H1 (cell line): ENCODE results near the gene LRRC28. TPM values are rescaled to one million over a fixed set of nuclear protein-coding genes. Genes with fewer than 3 reads are reported as not detected.

Source experiments
- ATF3 ChIP-seq: IDR thresholded peaks from 2 replicates; pipeline ENCODE4 v1.6.1; 2011; ENCODE audit warnings: low read depth, mild to moderate bottlenecking, low read length; ENCODE audit not compliant: insufficient read depth
- CHD1 ChIP-seq: IDR thresholded peaks from 2 replicates; pipeline ENCODE4 v1.6.1; 2012; ENCODE audit warnings: low read depth, low read length, improper control_type of control experiment
- EGR1 ChIP-seq: IDR thresholded peaks from 2 replicates; pipeline ENCODE4 v1.6.1; 2011; ENCODE audit warnings: low read depth, low read length, borderline replicate concordance
- EZH2 ChIP-seq: fragments of 200-600 bp; sonication (generic); IDR thresholded peaks from 2 replicates; pipeline ENCODE4 v1.7.1; 2012; ENCODE audit warnings: low read depth, mild to moderate bottlenecking, moderate library complexity, low read length, inconsistent platforms; ENCODE audit not compliant: severe bottlenecking
- POU5F1 ChIP-seq: IDR thresholded peaks from 2 replicates; pipeline ENCODE4 v1.6.1; 2011; ENCODE audit warnings: low read depth, mild to moderate bottlenecking, low read length, moderate library complexity
- RAD21 ChIP-seq, 2 experiments: IDR thresholded peaks in 1 of 2; conservative IDR thresholded peaks in 1 of 2; 2 replicates each; pipeline ENCODE4 v1.6.1; 2011; ENCODE audit warnings: low read depth in 2 of 2, low read length in 2 of 2, improper control_type of control experiment in 1 of 2, inconsistent platforms in 1 of 2, mild to moderate bottlenecking in 1 of 2, moderate library complexity in 1 of 2
- YY1 ChIP-seq: IDR thresholded peaks from 2 replicates; pipeline ENCODE4 v1.6.1; 2011; ENCODE audit warnings: low read depth, mild to moderate bottlenecking, low read length
- polyA plus RNA-seq, 7 experiments: library from polyadenylated mRNA; depleted of rRNA in 3 of 7; stranded (reverse) in 5 of 7; unstranded in 2 of 7; fragments of >200 nt in 5 of 7; fragments of 200-250 nt in 2 of 7; gene quantifications; 1 replicate in 5 of 7; 2 replicates in 1 of 7; 4 replicates in 1 of 7; pipeline versions ENCODE4 v1.2.1 to v1.2.3, GENCODE V29; 2011 to 2013; ENCODE audit warnings: missing spikeins in 2 of 7, mixed read lengths in 2 of 7
- total RNA-seq: library from RNA; stranded (reverse); fragmentation: NEBNext Ultra II Directional; extraction: Animal tissue kit (Norgen Biotek cat#: 25700); gene quantifications from 2 replicates; pipeline ENCODE4 v1.2.1, GENCODE V29; 2021

LRRC28 gene
- total and polyA plus RNA-seq, 2 of the 8 experiments (the other 6 are each of a cell fraction or from before 2014, with no cell fraction given): 20.2 to 23.3 TPM

DNA sequence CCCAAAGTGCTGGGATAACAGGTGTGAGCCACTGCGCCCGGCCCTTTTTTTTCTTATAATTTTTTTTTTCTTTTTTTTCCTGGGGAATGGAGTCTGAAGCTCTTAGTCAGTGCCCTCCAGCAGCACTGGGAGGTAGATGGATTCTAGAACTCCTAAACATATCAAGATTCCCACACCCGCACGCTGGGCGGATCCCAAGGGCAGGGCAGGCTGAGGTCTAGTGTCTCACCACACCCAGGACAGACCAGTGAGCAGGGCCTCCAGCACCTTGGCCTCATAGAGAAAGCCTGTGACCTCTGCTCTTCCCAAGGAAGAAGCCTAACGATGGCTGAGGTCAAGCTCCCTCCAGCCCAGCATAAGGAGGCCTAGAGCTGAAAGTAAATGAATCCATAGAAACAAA, 160.8 kb downstream of the LRRC28 start (continued):
- no peak for TF ChIP-seq EZH2
- TF ChIP-seq POU5F1: no peak
- no peak for TF ChIP-seq ATF3
- TF ChIP-seq CHD1: no peak
- TF ChIP-seq RAD21 (IDR thresholded peaks at IDR 0.05 in 1 of 2, conservative IDR thresholded peaks at IDR 0.05 in 1 of 2; ENCODE audit: low read depth in 2 of 2, low read length in 2 of 2): no peak
- TF ChIP-seq EGR1: no peak
- no peak for TF ChIP-seq YY1
